Neural progenitor cell (in vitro differentiated cells): Measurements from ENCODE around the gene CYB5R4. TPM values are rescaled to one million over a fixed set of nuclear protein-coding genes. Genes with fewer than 3 reads are reported as not detected.

Experiments used
- DNase-seq: peaks from one replicate; pipeline ENCODE4 v3.0.0-alpha.2; 2016; ENCODE audit warnings: low spot score
- H2AFZ ChIP-seq: fragments of 200-600 bp; sonication (generic); replicated peaks from 2 replicates; pipeline ENCODE4 v1.6.1; 2016; ENCODE audit warnings: antibody characterized with exemption
- H3F3A ChIP-seq: fragments of 200-600 bp; sonication (generic); 2 replicates; pipeline ENCODE4 v1.6.1; 2016; ENCODE audit warnings: antibody characterized with exemption, low read depth
- H3K27ac ChIP-seq: fragments of 200-600 bp; sonication (generic); 2 replicates; pipeline ENCODE4 v1.5.1; 2016; ENCODE audit warnings: mild to moderate bottlenecking
- H3K27me3 ChIP-seq: fragments of 200-600 bp; sonication (generic); 2 replicates; pipeline ENCODE4 v1.6.1; 2016; ENCODE audit warnings: mild to moderate bottlenecking, moderate library complexity
- H3K36me3 ChIP-seq: fragments of 200-600 bp; sonication (generic); 2 replicates; pipeline ENCODE4 v1.5.1; 2016
- H3K4me1 ChIP-seq: fragments of 200-600 bp; sonication (generic); 2 replicates; pipeline ENCODE4 v1.6.1; 2016; ENCODE audit warnings: mixed run types
- H3K4me2 ChIP-seq: fragments of 200-600 bp; sonication (generic); 2 replicates; pipeline ENCODE4 v1.6.1; 2016
- H3K4me3 ChIP-seq: fragments of 200-600 bp; sonication (generic); 2 replicates; pipeline ENCODE4 v1.5.1; 2016
- H3K79me2 ChIP-seq: fragments of 200-600 bp; sonication (generic); 2 replicates; pipeline ENCODE4 v1.6.1; 2016; ENCODE audit warnings: low read depth
- H3K9ac ChIP-seq: fragments of 200-600 bp; sonication (generic); 2 replicates; pipeline ENCODE4 v1.6.1; 2016
- H3K9me3 ChIP-seq: fragments of 200-600 bp; sonication (generic); 2 replicates; pipeline ENCODE4 v1.5.1; 2016; ENCODE audit warnings: low read depth
- H4K20me1 ChIP-seq: fragments of 200-600 bp; sonication (generic); 2 replicates; pipeline ENCODE4 v1.6.1; 2016; ENCODE audit warnings: low read depth
- H3K27ac Mint-ChIP-seq: 3 replicates; pipeline ENCODE4 v1.8.0; 2021; ENCODE audit warnings: mixed read lengths
- H3K27me3 Mint-ChIP-seq: 2 replicates; pipeline ENCODE4 v1.8.0; 2022; ENCODE audit warnings: low read depth, mild to moderate bottlenecking, inconsistent platforms, moderate library complexity, mixed read lengths; ENCODE audit not compliant: insufficient read depth
- H3K36me3 Mint-ChIP-seq: 3 replicates; pipeline ENCODE4 v1.8.0; 2021; ENCODE audit warnings: mixed read lengths
- H3K4me1 Mint-ChIP-seq: 3 replicates; pipeline ENCODE4 v1.8.0; 2021; ENCODE audit warnings: mixed read lengths
- H3K4me3 Mint-ChIP-seq: 3 replicates; pipeline ENCODE4 v1.8.0; 2021; ENCODE audit warnings: mild to moderate bottlenecking, moderate library complexity, mixed read lengths
- H3K9me3 Mint-ChIP-seq: 3 replicates; pipeline ENCODE4 v1.8.0; 2020; ENCODE audit warnings: mixed read lengths
- EZH2 ChIP-seq: fragments of 200-600 bp; sonication (generic); IDR thresholded peaks from 2 replicates; pipeline ENCODE4 v1.6.1; 2017; ENCODE audit warnings: antibody characterized with exemption, mild to moderate bottlenecking, moderate library complexity
- EZH2phosphoT487 ChIP-seq: fragments of 200-600 bp; sonication (generic); IDR thresholded peaks from 2 replicates; pipeline ENCODE4 v1.6.1; 2017; ENCODE audit warnings: antibody characterized with exemption
- total RNA-seq: library from RNA; depleted of rRNA; stranded (reverse); fragments of >200 nt; gene quantifications from 2 replicates; pipeline ENCODE4 v1.2.3, GENCODE V29; 2015; ENCODE audit warnings: low replicate concordance
- TF ChIP-seq, protein P1 (sequence below): fragments of 200-600 bp; sonication (generic); IDR thresholded peaks from 2 replicates; pipeline ENCODE4 v1.5.1; 2017; ENCODE audit warnings: antibody characterized with exemption, mild to moderate bottlenecking

CYB5R4 gene
- total RNA-seq, 1 donor from 2014 or later, result 8.5 TPM

DNA sequence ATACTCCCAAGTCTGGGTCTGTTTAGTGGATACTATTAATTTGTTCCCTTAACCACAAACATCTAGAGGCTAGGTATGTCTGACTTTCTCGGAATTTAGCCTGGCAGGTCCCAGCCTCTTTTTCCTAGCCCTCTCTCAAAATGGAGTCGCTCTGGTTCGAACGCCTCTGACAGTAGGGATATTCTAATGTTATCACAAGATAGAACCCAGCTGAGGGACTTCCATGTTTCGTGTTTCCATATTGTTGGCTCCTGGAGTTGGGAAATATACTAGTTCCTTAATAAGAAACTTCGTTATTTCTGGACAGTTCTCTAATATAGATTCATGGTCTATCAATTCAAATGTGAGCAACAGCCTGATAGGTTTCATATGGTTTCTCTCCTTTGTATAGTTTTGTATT is 16.4 kb downstream of the CYB5R4 start:
- Mint-ChIP-seq H3K36me3 (no peaks in the 10 kb centered on the region), H3K4me3 (no peak overlapping the region), H3K27ac (no peak overlapping the region), H3K9me3 (no peaks in the 10 kb centered on the region), H3K27me3 (no peaks in the 10 kb centered on the region), H3K4me1 (peaks cover 5% of the 10 kb centered on the region)
- H3K27ac ChIP-seq, result no peak overlapping the region
- TF ChIP-seq EZH2 (no peak), EZH2phosphoT487 (no peak)
- TF ChIP-seq, protein P1, sequence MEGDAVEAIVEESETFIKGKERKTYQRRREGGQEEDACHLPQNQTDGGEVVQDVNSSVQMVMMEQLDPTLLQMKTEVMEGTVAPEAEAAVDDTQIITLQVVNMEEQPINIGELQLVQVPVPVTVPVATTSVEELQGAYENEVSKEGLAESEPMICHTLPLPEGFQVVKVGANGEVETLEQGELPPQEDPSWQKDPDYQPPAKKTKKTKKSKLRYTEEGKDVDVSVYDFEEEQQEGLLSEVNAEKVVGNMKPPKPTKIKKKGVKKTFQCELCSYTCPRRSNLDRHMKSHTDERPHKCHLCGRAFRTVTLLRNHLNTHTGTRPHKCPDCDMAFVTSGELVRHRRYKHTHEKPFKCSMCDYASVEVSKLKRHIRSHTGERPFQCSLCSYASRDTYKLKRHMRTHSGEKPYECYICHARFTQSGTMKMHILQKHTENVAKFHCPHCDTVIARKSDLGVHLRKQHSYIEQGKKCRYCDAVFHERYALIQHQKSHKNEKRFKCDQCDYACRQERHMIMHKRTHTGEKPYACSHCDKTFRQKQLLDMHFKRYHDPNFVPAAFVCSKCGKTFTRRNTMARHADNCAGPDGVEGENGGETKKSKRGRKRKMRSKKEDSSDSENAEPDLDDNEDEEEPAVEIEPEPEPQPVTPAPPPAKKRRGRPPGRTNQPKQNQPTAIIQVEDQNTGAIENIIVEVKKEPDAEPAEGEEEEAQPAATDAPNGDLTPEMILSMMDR, result no peak
- no peaks in the 10 kb centered on the region for H4K20me1 ChIP-seq
- H2AFZ ChIP-seq, result no peak overlapping the region
- no peaks in the 10 kb centered on the region for H3K36me3 ChIP-seq
- no peak overlapping the region for H3K4me3 ChIP-seq
- H3F3A ChIP-seq, result no peaks in the 10 kb centered on the region
- H3K27me3 ChIP-seq, result no peaks in the 10 kb centered on the region
- no peak overlapping the region for H3K4me2 ChIP-seq
- H3K79me2 ChIP-seq, result no peaks in the 10 kb centered on the region
- H3K4me1 ChIP-seq, result peaks cover 13% of the 10 kb centered on the region
- DNase-seq, result no peak
- H3K9ac ChIP-seq, result no peak overlapping the region
- no peaks in the 10 kb centered on the region for H3K9me3 ChIP-seq

DNA sequence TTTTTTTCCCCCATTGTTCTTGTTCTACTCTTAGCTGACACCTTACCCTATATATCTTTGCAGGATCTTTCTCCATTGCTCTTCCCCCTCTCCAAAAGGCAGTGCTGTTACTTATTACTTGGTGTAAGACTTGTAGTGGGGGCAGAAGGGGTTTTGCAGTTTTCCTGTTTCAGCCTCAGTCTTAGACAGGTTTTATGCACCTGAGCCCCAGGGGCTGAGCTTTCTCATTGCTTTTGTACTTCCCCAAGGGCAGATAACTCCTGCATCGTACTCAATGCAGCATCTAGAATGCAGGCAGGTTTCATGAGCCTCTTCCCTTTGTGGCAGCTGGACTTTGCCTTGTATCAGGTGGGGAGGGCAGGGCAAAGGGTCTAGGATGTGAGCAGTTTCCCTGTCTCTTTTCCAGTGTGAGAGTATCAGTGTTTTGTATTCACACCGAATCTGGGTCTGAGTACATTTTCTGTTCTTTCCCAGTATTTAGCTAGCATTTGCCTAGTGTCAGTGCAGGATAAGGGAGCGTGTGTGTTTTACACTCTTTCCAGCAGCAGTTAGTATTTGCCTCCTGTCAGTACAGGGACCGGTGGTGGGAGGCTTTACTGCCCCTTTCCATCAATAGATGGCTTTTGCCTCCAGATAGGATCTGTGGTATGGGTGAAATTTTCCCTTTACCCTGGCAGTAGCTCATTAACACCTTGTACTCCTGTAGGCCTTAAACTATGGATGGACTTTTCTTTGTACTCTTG is 19.6 kb downstream of the CYB5R4 start:
- Mint-ChIP-seq H3K4me3 (no peak overlapping the region), H3K27me3 (no peaks in the 10 kb centered on the region), H3K4me1 (peaks cover 5% of the 10 kb centered on the region), H3K9me3 (no peaks in the 10 kb centered on the region), H3K27ac (no peak overlapping the region), H3K36me3 (no peaks in the 10 kb centered on the region)
- no peak overlapping the region for H3K9ac ChIP-seq
- H3K36me3 ChIP-seq, result no peaks in the 10 kb centered on the region
- H3K4me1 ChIP-seq, result peaks cover 13% of the 10 kb centered on the region
- no peaks in the 10 kb centered on the region for H3K27me3 ChIP-seq
- no peaks in the 10 kb centered on the region for H3F3A ChIP-seq
- no peak overlapping the region for H3K4me3 ChIP-seq
- no peak overlapping the region for H3K4me2 ChIP-seq
- H2AFZ ChIP-seq, result no peak overlapping the region
- no peaks in the 10 kb centered on the region for H4K20me1 ChIP-seq
- no peaks in the 10 kb centered on the region for H3K79me2 ChIP-seq
- no peak overlapping the region for H3K27ac ChIP-seq
- H3K9me3 ChIP-seq, result no peaks in the 10 kb centered on the region
- TF ChIP-seq EZH2 (no peak), EZH2phosphoT487 (no peak)
- TF ChIP-seq, protein P1, result no peak
- no peak for DNase-seq

DNA sequence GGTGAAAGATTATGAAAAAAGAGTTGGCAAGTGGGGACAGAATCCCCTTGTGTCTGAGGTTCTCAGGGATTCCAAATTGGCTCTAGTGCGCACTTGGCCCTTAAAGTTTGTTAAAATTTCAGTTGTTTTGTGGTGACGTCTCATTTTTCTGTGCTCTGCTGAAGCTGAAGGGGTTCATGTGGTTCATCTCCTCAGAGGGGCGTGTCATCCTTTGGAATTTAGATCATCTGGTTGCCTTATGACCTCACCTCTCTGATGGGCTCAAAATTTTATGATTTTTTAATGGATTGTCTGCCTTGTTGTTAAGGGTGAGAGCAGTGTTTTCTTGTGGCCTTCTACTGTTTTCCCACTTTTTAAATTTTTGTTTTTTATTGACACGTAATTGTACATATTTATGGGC is 20.3 kb downstream of the CYB5R4 start:
- H4K20me1 ChIP-seq, result no peaks in the 10 kb centered on the region
- H3K4me3 ChIP-seq, result no peak overlapping the region
- no peak overlapping the region for H3K9ac ChIP-seq
- no peak overlapping the region for H3K27ac ChIP-seq
- Mint-ChIP-seq H3K4me1 (peaks cover 7% of the 10 kb centered on the region), H3K27me3 (no peaks in the 10 kb centered on the region), H3K9me3 (no peaks in the 10 kb centered on the region), H3K27ac (no peak overlapping the region), H3K36me3 (no peaks in the 10 kb centered on the region), H3K4me3 (no peak overlapping the region)
- no peaks in the 10 kb centered on the region for H3K27me3 ChIP-seq
- peaks cover 13% of the 10 kb centered on the region for H3K4me1 ChIP-seq
- no peaks in the 10 kb centered on the region for H3K79me2 ChIP-seq
- H2AFZ ChIP-seq, result no peak overlapping the region
- TF ChIP-seq, protein P1, result no peak
- TF ChIP-seq EZH2phosphoT487 (no peak), EZH2 (no peak)
- H3F3A ChIP-seq, result no peaks in the 10 kb centered on the region
- H3K4me2 ChIP-seq, result no peak overlapping the region
- H3K36me3 ChIP-seq, result no peaks in the 10 kb centered on the region
- no peak for DNase-seq
- H3K9me3 ChIP-seq, result no peaks in the 10 kb centered on the region
